Prostate gland (tissue), 2 donors: ENCODE results near the gene TBC1D16.

Source experiments
- POLR2A ChIP-seq: fragments of 450-650 bp; IDR thresholded peaks from one replicate; pipeline ENCODE4 v1.6.1; 2016; ENCODE audit warnings: antibody characterized with exemption, mild to moderate bottlenecking
- TF ChIP-seq, protein P1 (sequence below), 4 experiments: fragments of 200-600 bp in 2 of 4; fragments of 450-650 bp in 2 of 4; sonication (generic) in 2 of 4; IDR thresholded peaks; 1 replicate in 3 of 4; 2 replicates in 1 of 4; pipeline ENCODE4 v1.5.1; 2016 to 2019; ENCODE audit warnings: antibody characterized with exemption in 4 of 4, mild to moderate bottlenecking in 2 of 4, moderate library complexity in 2 of 4

GRCh38 chr17:79934653-79934970 is 101.1 kb downstream of the TBC1D16 start:
- TF ChIP-seq, protein P1, sequence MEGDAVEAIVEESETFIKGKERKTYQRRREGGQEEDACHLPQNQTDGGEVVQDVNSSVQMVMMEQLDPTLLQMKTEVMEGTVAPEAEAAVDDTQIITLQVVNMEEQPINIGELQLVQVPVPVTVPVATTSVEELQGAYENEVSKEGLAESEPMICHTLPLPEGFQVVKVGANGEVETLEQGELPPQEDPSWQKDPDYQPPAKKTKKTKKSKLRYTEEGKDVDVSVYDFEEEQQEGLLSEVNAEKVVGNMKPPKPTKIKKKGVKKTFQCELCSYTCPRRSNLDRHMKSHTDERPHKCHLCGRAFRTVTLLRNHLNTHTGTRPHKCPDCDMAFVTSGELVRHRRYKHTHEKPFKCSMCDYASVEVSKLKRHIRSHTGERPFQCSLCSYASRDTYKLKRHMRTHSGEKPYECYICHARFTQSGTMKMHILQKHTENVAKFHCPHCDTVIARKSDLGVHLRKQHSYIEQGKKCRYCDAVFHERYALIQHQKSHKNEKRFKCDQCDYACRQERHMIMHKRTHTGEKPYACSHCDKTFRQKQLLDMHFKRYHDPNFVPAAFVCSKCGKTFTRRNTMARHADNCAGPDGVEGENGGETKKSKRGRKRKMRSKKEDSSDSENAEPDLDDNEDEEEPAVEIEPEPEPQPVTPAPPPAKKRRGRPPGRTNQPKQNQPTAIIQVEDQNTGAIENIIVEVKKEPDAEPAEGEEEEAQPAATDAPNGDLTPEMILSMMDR (IDR thresholded peaks at IDR 0.05), result no peak
- no peak for TF ChIP-seq POLR2A
